Psoas muscle (tissue), 8 donors: Measurements from ENCODE around the gene THSD1. TPM values are rescaled to one million over a fixed set of nuclear protein-coding genes. Genes with fewer than 3 reads are reported as not detected.

Source experiments
- ATAC-seq, 4 donors: fragments of 200-7000 bp; cut with Tn5 transposase; one replicate each; pipeline ENCODE4 v1.9.1; 2020; ENCODE audit warnings: moderate library complexity in 3 of 4, mild to moderate bottlenecking in 2 of 4
- DNase-seq, 2 donors: peaks; one replicate each; pipeline ENCODE4 v3.0.0-alpha.2; 2020
- H3K27ac ChIP-seq: fragments of 200-600 bp; one replicate; pipeline ENCODE4 v1.8.0; 2022
- H3K27me3 ChIP-seq, 3 donors: fragments of 200-600 bp in 1 of 3; one replicate each; pipeline versions ENCODE4 v1.6.1 to v1.8.0; 2013 to 2022; ENCODE audit warnings: low read length in 2 of 3, mild to moderate bottlenecking in 2 of 3, moderate library complexity in 1 of 3; ENCODE audit not compliant: insufficient read depth in 3 of 3
- H3K36me3 ChIP-seq, 2 donors: fragments of 200-600 bp in 1 of 2; one replicate each; pipeline versions ENCODE4 v1.6.1 to v1.8.0; 2013 to 2022; ENCODE audit warnings: low read depth in 1 of 2, mild to moderate bottlenecking in 1 of 2, moderate library complexity in 1 of 2; ENCODE audit not compliant: insufficient read depth in 1 of 2
- H3K4me1 ChIP-seq: fragments of 200-600 bp; one replicate; pipeline ENCODE4 v1.8.0; 2022
- H3K4me3 ChIP-seq: fragments of 200-600 bp; one replicate; pipeline ENCODE4 v1.8.0; 2022; ENCODE audit warnings: mild to moderate bottlenecking
- H3K9me3 ChIP-seq: fragments of 200-600 bp; one replicate; pipeline ENCODE4 v1.8.0; 2022
- WGBS, 3 donors: extraction: QIAGEN DNeasy Blood & Tissue Kit; methylation state at CpG; one replicate each; pipeline versions ENCODE4 v1.1.6 to v1.1.7; 2013; 5-methylcytosine and 5-hydroxymethylcytosine counted together
- intact Hi-C, 2 donors: fragments of 100-400 bp; cut with DNase I; formaldehyde crosslinking; loops; one replicate each; pipeline versions ENCODE4 v1.11.0 to v1.14.2; 2022
- polyA plus RNA-seq, 3 donors: library from polyadenylated mRNA; stranded (reverse); fragments of 200-250 nt; gene quantifications; one replicate each; pipeline ENCODE4 v1.2.3, GENCODE V29; 2013
- total RNA-seq, 4 donors: library from RNA; stranded (reverse); fragmentation: NEBNext Ultra II Directional in 2 of 4; extraction: Animal tissue kit (Norgen Biotek cat#: 25700) in 2 of 4; gene quantifications; one replicate each; pipeline versions ENCODE4 v1.2.1 to v1.2.4, GENCODE V29; 2021 to 2023
- TF ChIP-seq, protein P1 (sequence below): fragments of 200-600 bp; IDR thresholded peaks from one replicate; pipeline ENCODE4 v1.8.0; 2022; ENCODE audit warnings: antibody characterized with exemption
- donor health status: healthy with polysubstance abuse.
- donor health status: DM: no; HTN: no; CAD: no; lungs with moderate emphysema.
- donor health status: Bipolar disorder and iron deficiency.
- donor health status: healthy.
- donor health status: DM: yes; HTN: yes; CAD: no.
- donor health status: DM: no; HTN: no; CAD: no.
- donor health status: DM: no; HTN: no; CAD: no.
- donor health status: DM: yes; HTN: yes; CAD: no.

The THSD1 gene
- total and polyA plus RNA-seq, 7 donors = 2.0 to 5.6 (median 3.2) TPM

DNA sequence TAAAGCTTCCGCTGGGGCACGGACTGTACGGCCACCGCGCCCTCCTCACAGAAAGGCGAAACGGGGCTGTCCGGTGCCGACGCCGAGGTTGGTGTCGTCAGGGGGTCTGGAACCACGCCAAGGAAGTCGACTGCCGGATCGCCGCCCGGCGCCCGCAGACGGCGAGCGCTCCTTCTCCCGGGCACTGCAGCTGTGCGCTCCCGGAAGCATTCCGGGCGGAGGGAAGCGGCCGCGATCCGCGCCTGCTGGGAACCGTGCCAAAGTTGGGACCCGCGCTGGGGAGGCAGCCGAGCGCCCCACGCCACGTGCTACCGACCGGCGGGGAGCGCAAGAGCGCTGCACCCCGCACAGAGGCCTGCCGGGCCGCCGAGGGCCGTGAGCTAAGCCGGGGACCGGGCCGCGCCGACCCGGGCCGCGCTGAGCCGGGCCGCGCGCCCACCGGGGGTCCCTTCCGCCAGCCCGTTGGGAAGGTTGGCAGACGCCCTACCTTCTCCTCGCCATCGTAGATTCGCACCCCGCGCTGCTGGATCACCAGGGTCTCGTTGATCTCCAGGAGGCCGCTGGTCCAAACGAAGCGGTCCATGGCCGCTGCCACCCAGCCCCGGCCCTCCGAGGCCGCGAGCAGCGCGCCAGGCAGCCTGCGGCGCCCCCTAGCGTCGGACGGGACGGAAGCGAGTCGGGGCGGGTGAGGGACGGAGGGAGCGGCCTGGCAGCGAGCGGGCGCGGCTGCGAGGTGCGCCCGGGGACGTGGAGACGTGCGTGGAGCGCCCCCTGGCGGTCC is 44.2 kb upstream of the THSD1 start, which contains the start of gene VPS36:
TSS of gene VPS36 (minus strand) at position 623 of the 781 bp plus-strand sequence. CDS start at position 583, 40 bp downstream.
- WGBS, 3 donors = 0 to 1% (median 0%) methylated on average over 69 to 105 of the region's 105 CpGs

DNA sequence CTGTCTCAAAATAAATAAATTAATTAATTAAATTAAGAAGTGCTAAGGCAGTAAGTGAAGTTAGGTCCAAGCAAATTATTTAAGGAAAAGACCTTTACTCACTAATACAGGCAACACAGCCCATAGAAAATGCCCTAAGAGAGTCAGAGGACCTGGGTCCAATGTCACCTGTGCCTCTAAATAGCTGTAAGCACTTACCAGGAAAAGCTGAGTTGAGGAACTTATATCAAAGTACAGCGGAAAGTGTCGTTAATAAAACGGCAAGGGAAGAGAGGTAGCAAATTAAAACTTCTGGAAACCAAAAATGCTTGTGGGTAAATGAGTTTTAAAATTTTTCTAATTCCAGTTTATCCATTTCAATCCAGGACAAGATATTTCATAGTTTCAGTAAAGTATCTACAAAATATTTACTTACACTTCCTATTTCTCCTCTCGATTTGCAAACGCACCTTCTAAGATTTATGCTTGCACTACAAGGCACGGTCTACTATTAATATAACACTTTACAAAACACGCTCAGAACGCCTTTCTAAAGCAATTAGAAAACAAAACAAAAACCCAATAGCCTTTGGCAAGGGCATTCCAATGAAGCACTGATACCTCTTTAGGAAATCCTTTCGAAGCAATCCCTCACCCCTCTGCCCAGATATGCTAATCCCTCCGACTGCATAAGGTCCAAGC is 43.5 kb upstream of the THSD1 start:
- H3K9me3 ChIP-seq = no peaks in the 10 kb centered on the region
- H3K36me3 ChIP-seq = no peaks in the 10 kb centered on the region
- peaks cover 28% of the 10 kb centered on the region for H3K4me1 ChIP-seq
- H3K27me3 ChIP-seq = no peaks in the 10 kb centered on the region
- DNase-seq (no peak), ATAC-seq (no peak)
- TF ChIP-seq, protein P1, sequence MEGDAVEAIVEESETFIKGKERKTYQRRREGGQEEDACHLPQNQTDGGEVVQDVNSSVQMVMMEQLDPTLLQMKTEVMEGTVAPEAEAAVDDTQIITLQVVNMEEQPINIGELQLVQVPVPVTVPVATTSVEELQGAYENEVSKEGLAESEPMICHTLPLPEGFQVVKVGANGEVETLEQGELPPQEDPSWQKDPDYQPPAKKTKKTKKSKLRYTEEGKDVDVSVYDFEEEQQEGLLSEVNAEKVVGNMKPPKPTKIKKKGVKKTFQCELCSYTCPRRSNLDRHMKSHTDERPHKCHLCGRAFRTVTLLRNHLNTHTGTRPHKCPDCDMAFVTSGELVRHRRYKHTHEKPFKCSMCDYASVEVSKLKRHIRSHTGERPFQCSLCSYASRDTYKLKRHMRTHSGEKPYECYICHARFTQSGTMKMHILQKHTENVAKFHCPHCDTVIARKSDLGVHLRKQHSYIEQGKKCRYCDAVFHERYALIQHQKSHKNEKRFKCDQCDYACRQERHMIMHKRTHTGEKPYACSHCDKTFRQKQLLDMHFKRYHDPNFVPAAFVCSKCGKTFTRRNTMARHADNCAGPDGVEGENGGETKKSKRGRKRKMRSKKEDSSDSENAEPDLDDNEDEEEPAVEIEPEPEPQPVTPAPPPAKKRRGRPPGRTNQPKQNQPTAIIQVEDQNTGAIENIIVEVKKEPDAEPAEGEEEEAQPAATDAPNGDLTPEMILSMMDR = no peak
- intact Hi-C loops = loop anchor here (2.0 to 10.0 kb wide), 6 partner anchors 103 to 445 kb away; partner anchors contain the start of gene SUGT1 (in 2 of the 2)
- H3K27ac ChIP-seq = peak overlapping the region; percentile 99
- peak overlapping the region; percentile 91 for H3K4me3 ChIP-seq
- WGBS, 3 donors = 1 to 7% (median 3%) methylated on average over 10 of the region's 10 CpGs

More for the DNA sequence above, 44.2 kb upstream of the THSD1 start, which contains the start of gene VPS36:
- ATAC-seq = peak; percentile 89 to 94 (median 91)
- Histone ChIP-seq H3K4me1 (peaks cover 28% of the 10 kb centered on the region), H3K36me3 (no peaks in the 10 kb centered on the region), H3K9me3 (no peaks in the 10 kb centered on the region), H3K4me3 (peak within 1 kb of the TSS; percentile 91), H3K27ac (peak within 1 kb of the TSS; percentile 99), H3K27me3 (no peaks in the 10 kb centered on the region)
- TF ChIP-seq, protein P1 = peak; percentile 100
- intact Hi-C loops = loop anchor here (2.0 to 10.0 kb wide), 6 partner anchors 103 to 445 kb away; partner anchors contain the start of gene SUGT1 (in 2 of the 2)
- peak; percentile 97 to 98 for DNase-seq

DNA sequence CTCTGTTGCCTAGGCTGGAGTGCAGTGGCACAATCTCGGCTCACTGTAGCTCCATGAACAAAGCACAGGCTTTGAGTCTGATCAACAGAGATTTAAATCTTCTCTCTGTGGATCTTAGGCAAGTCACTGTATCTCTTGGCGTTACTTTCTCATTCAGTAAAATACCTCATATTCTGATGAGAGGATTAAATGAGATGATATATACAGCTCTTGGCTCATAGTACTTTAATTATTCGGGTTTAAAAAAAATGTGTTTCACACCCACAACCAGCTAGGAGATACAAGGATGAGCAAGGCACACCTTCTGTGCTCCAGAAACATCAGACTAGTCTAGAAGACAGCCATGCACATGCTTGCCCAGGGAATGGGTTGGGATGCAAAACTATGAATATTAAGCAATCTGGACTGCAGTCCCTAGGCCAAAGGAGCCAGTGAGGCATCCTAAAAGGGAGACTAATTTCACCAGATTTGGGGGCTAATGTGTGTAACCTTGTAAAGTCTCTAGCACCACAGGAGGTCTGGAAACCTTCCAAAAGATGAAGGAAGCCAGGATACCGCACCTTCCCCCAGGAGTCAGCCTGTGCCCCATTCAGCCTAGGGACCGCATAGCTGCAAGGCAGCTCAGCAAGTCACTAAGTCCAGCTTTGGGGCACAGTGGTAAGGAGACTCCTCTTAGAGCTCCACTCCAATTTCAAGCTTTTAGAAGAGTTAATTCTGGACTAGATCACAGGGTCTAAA is 42.0 kb upstream of the THSD1 start:
- 66 to 78% (median 72%) methylated on average over 5 of the region's 5 CpGs for whole genome bisulfite sequencing, 3 donors
- peak overlapping the region; percentile 91 for H3K4me3 ChIP-seq
- H3K27ac ChIP-seq = no peak overlapping the region
- TF ChIP-seq, protein P1 = no peak
- intact Hi-C loops = no loop called here
- H3K9me3 ChIP-seq = no peaks in the 10 kb centered on the region
- DNase-seq = no peak
- no peaks in the 10 kb centered on the region for H3K27me3 ChIP-seq
- no peak for ATAC-seq
- peaks cover 24% of the 10 kb centered on the region for H3K4me1 ChIP-seq
- H3K36me3 ChIP-seq = no peaks in the 10 kb centered on the region

DNA sequence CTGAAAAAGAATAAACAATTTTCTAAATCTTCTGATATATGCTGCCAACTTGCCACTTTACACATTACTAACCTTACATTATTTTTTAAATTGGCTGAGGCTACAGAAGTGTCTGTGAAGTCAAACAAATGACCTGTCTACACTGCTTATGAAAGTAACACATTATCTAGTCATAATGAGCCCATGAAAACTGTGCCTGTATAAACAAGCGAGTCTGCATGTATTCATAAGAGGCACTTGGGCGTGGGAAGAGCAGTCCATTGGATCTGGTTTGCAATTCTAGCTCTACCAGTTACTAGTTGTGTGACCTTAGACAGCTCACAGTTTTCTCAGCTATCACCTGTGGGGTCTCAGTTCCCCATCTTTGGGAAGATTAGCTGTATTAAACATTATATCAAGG is 41.4 kb upstream of the THSD1 start:
- no peak overlapping the region for H3K4me3 ChIP-seq
- no peak for DNase-seq
- ATAC-seq = no peak
- TF ChIP-seq, protein P1 = no peak
- intact Hi-C loops = no loop called here
- peaks cover 0 to 3% of the 10 kb centered on the region in 2 donors for H3K36me3 ChIP-seq
- WGBS, 3 donors = 88 to 97% (median 96%) methylated on average over 2 of the region's 2 CpGs
- H3K9me3 ChIP-seq = no peaks in the 10 kb centered on the region
- no peak overlapping the region for H3K27ac ChIP-seq
- no peaks in the 10 kb centered on the region for H3K27me3 ChIP-seq
- H3K4me1 ChIP-seq = peaks cover 24% of the 10 kb centered on the region
